PFSK-1 (cell line): ENCODE data around the gene ST6GALNAC2.

Source experiments
- FOXP2 ChIP-seq: optimal IDR thresholded peaks from 2 replicates; pipeline ENCODE3; 2011; ENCODE audit warnings: borderline replicate concordance, control low read depth, inconsistent platforms; ENCODE audit not compliant: insufficient read depth; ENCODE audit errors: extremely low read length, extremely low read depth
- POLR2AphosphoS5 ChIP-seq: IDR thresholded peaks from 2 replicates; pipeline ENCODE4 v1.6.1; 2012; ENCODE audit warnings: low read depth, mild to moderate bottlenecking, control low read depth, low read length, moderate library complexity
- REST ChIP-seq, 2 experiments: IDR thresholded peaks; 2 replicates each; pipeline versions ENCODE4 v1.6.1 to v1.8.0; 2011 to 2012; ENCODE audit warnings: low read depth in 2 of 2, low read length in 2 of 2, control low read depth in 1 of 2, inconsistent platforms in 1 of 2, mild to moderate bottlenecking in 1 of 2, moderate library complexity in 1 of 2; ENCODE audit not compliant: insufficient read depth in 1 of 2
- SIN3A ChIP-seq: IDR thresholded peaks from 2 replicates; pipeline ENCODE4 v1.6.1; 2012; ENCODE audit warnings: mild to moderate bottlenecking, low read length, moderate library complexity, borderline replicate concordance; ENCODE audit not compliant: insufficient read depth
- TAF1 ChIP-seq: IDR thresholded peaks from 2 replicates; pipeline ENCODE4 v1.6.1; 2012; ENCODE audit warnings: low read length, control low read depth, borderline replicate concordance; ENCODE audit not compliant: insufficient read depth

Gene ST6GALNAC2

GRCh38 chr17:76547642-76548202, 37.9 kb downstream of the ST6GALNAC2 start:
- TF ChIP-seq SIN3A = no peak
- TF ChIP-seq POLR2AphosphoS5 = no peak
- TF ChIP-seq REST (IDR thresholded peaks at IDR 0.05; ENCODE audit: insufficient read depth in 1 of 2, low read depth in 2 of 2, low read length in 2 of 2) = no peak
- no peak for TF ChIP-seq FOXP2
- no peak for TF ChIP-seq TAF1

- no peak for TF ChIP-seq TAF1
- TF ChIP-seq FOXP2 = no peak
- TF ChIP-seq REST (IDR thresholded peaks at IDR 0.05; ENCODE audit: insufficient read depth in 1 of 2, low read depth in 2 of 2, low read length in 2 of 2) = no peak
- no peak for TF ChIP-seq SIN3A
- TF ChIP-seq POLR2AphosphoS5 = no peak
Observed at GRCh38 chr17:76547183-76547641, 38.4 kb downstream of the ST6GALNAC2 start.

GRCh38 chr17:76546556-76547182, 39.0 kb downstream of the ST6GALNAC2 start:
- no peak for TF ChIP-seq SIN3A
- no peak for TF ChIP-seq POLR2AphosphoS5
- no peak for TF ChIP-seq TAF1

- TF ChIP-seq POLR2AphosphoS5 = no peak
- TF ChIP-seq REST (IDR thresholded peaks at IDR 0.05; ENCODE audit: insufficient read depth in 1 of 2, low read depth in 2 of 2, low read length in 2 of 2) = no peak
- TF ChIP-seq SIN3A = no peak
- TF ChIP-seq FOXP2 = no peak
- TF ChIP-seq TAF1 = no peak
Observed at GRCh38 chr17:76545918-76546555, 39.6 kb downstream of the ST6GALNAC2 start.

GRCh38 chr17:76544546-76545365, 40.9 kb downstream of the ST6GALNAC2 start:
- no peak; a peak in 1 of 4 replicates for TF ChIP-seq REST (IDR thresholded peaks at IDR 0.05; ENCODE audit: insufficient read depth in 1 of 2, low read depth in 2 of 2, low read length in 2 of 2)
- peak; percentile 30 for TF ChIP-seq FOXP2
